WTC11 (cell line): Measurements from ENCODE around the gene SYCE3. TPM values are rescaled to one million over a fixed set of nuclear protein-coding genes. Genes with fewer than 3 reads are reported as not detected.

Experiments
- ATAC-seq: fragments of 200-7000 bp; cut with Tn5 transposase; 2 replicates; pipeline ENCODE4 v1.10.0; 2021; ENCODE audit warnings: mild to moderate bottlenecking, moderate library complexity
- CTCF ChIA-PET: fragments of 300-600 bp; sonication (Branson Sonifier 250); formaldehyde crosslinking; loops from one replicate; lab custom pipeline; 2021; ENCODE audit warnings: antibody characterized with exemption; lab: Charles Lee
- POLR2A ChIA-PET: fragments of 350-600 bp; sonication (Branson Sonifier 250); formaldehyde crosslinking; loops from one replicate; lab custom pipeline; 2021; ENCODE audit warnings: antibody characterized with exemption; lab: Charles Lee
- DNase-seq: peaks from one replicate; pipeline ENCODE4 v3.0.0; 2021; ENCODE audit warnings: low spot score
- H3K27ac Mint-ChIP-seq: 2 replicates; pipeline ENCODE4 v1.8.0; 2021; ENCODE audit warnings: mixed read lengths
- H3K27me3 Mint-ChIP-seq: 2 replicates; pipeline ENCODE4 v1.8.0; 2021; ENCODE audit warnings: low read depth, mild to moderate bottlenecking, moderate library complexity, mixed read lengths
- H3K36me3 Mint-ChIP-seq: 2 replicates; pipeline ENCODE4 v1.8.0; 2021; ENCODE audit warnings: mixed read lengths
- H3K4me1 Mint-ChIP-seq: 2 replicates; pipeline ENCODE4 v1.8.0; 2022; ENCODE audit warnings: mixed read lengths
- H3K4me3 Mint-ChIP-seq: 2 replicates; pipeline ENCODE4 v1.8.0; 2021; ENCODE audit warnings: mild to moderate bottlenecking, moderate library complexity, mixed read lengths
- H3K9me3 Mint-ChIP-seq: 2 replicates; pipeline ENCODE4 v1.8.0; 2021; ENCODE audit warnings: mixed read lengths
- GTF2I ChIP-seq: fragments of 250-450 bp; sonication (Bioruptor Pico); conservative IDR thresholded peaks from 2 replicates; pipeline ENCODE4 v1.4.0; 2021; ENCODE audit warnings: mild to moderate bottlenecking
- JAZF1 ChIP-seq: fragments of 250-450 bp; sonication (Bioruptor Pico); IDR thresholded peaks from 2 replicates; pipeline ENCODE4 v1.9.0; 2021; ENCODE audit warnings: moderate library complexity, mild to moderate bottlenecking, inconsistent platforms
- KAT7 ChIP-seq: sonication (generic); formaldehyde crosslinking; IDR thresholded peaks from 2 replicates; pipeline ENCODE4 v1.8.1; 2023; ENCODE audit warnings: missing genetic modification reagents, mild to moderate bottlenecking, borderline replicate concordance
- SMAD3 ChIP-seq: sonication (generic); formaldehyde crosslinking; IDR thresholded peaks from 2 replicates; pipeline ENCODE4 v1.8.0; 2022; ENCODE audit warnings: missing genetic modification reagents, mild to moderate bottlenecking, borderline replicate concordance
- SOX15 ChIP-seq: fragments of 250-450 bp; sonication (Bioruptor Pico); IDR thresholded peaks from 2 replicates; pipeline ENCODE4 v1.9.0; 2021; ENCODE audit warnings: mild to moderate bottlenecking
- TCF7 ChIP-seq: sonication (generic); formaldehyde crosslinking; IDR thresholded peaks from 2 replicates; pipeline ENCODE4 v1.8.0; 2022; ENCODE audit warnings: mild to moderate bottlenecking, low read depth, missing genetic modification reagents, moderate library complexity
- ZNF138 ChIP-seq: sonication (generic); formaldehyde crosslinking; conservative IDR thresholded peaks from 2 replicates; pipeline ENCODE4 v1.8.1; 2022; ENCODE audit warnings: mild to moderate bottlenecking, moderate library complexity, missing genetic modification reagents
- ZNF219 ChIP-seq: sonication (generic); formaldehyde crosslinking; IDR thresholded peaks from 2 replicates; pipeline ENCODE4 v1.8.0; 2023; ENCODE audit warnings: missing genetic modification reagents, mild to moderate bottlenecking, borderline replicate concordance
- ZNF396 ChIP-seq: fragments of 250-450 bp; sonication (Bioruptor Pico); IDR thresholded peaks from 2 replicates; pipeline ENCODE4 v1.8.0; 2021; ENCODE audit warnings: mild to moderate bottlenecking, moderate library complexity, borderline replicate concordance
- total RNA-seq: library from RNA; stranded (reverse); gene quantifications from 3 replicates; pipeline ENCODE4 v1.2.3, GENCODE V29; 2021
- TF ChIP-seq, protein P1 (sequence below): sonication (generic); formaldehyde crosslinking; IDR thresholded peaks from 2 replicates; pipeline ENCODE4 v1.8.1; 2022; ENCODE audit warnings: low read depth, mild to moderate bottlenecking, moderate library complexity, missing genetic modification reagents, borderline replicate concordance
- TF ChIP-seq, protein P2 (sequence below): sonication (generic); formaldehyde crosslinking; IDR thresholded peaks from 2 replicates; pipeline ENCODE4 v1.8.1; 2023; ENCODE audit warnings: mild to moderate bottlenecking, missing genetic modification reagents, moderate library complexity
- TF ChIP-seq, protein P3 (sequence below): sonication (generic); formaldehyde crosslinking; IDR thresholded peaks from 2 replicates; pipeline ENCODE4 v1.8.0; 2023; ENCODE audit warnings: mild to moderate bottlenecking, missing genetic modification reagents
- TF ChIP-seq, protein P4 (sequence below): sonication (generic); formaldehyde crosslinking; IDR thresholded peaks from 2 replicates; pipeline ENCODE4 v1.8.1; 2022; ENCODE audit warnings: mild to moderate bottlenecking, missing genetic modification reagents, moderate library complexity, borderline replicate concordance
- TF ChIP-seq, protein P5 (sequence below): sonication (generic); formaldehyde crosslinking; IDR thresholded peaks from 2 replicates; pipeline ENCODE4 v1.8.0; 2023; ENCODE audit warnings: missing genetic modification reagents, mild to moderate bottlenecking, borderline replicate concordance
- TF ChIP-seq, protein P6 (sequence below): fragments of 250-450 bp; sonication (Bioruptor Pico); IDR thresholded peaks from 2 replicates; pipeline ENCODE4 v1.9.0; 2021; ENCODE audit warnings: moderate library complexity, mild to moderate bottlenecking, inconsistent platforms, borderline replicate concordance

SYCE3 gene
- total RNA-seq, 1 experiment from 2014 or later, result 0.46 TPM

DNA sequence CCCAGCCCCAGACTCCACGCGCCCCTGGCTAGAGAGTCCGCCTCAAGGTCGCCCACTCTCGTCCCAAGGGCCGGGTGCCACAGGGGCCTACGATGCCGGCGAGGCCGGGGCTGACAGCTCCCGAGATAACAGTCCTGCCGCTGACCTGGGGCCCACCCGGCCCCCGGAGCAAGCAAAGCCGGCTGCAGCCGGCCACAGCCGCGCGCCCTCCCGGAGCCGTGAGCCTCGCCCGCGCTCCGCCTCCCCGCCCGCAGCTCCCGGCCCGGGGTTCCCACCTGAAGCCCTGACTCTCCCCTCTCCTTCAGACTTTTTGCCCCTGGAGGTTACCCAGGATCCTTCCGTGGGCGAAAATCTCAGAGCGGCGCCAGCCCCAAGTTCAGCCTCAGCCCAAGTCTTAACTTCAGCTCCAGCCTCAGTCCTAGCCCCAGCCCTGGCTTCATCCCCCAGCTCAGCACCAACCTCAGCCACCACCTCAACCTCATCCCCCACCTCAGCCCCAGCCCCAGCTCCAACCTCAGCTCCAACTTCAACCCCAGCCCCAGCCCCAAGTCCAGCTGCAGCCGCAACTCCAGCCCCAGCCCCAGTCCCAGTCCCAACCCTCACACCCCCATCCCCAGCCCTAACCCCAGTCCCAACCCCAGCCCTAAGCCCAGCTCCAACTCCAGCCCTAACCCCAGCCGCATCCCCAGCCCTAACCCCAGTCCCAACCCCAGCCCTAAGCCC is 15.3 kb downstream of the SYCE3 start:
- Mint-ChIP-seq H3K4me3 (no peak overlapping the region), H3K4me1 (no peaks in the 10 kb centered on the region), H3K27ac (no peak overlapping the region), H3K9me3 (no peaks in the 10 kb centered on the region), H3K36me3 (no peaks in the 10 kb centered on the region), H3K27me3 (peaks cover 11% of the 10 kb centered on the region)
- ATAC-seq (no peak), DNase-seq (no peak)
- TF ChIP-seq, protein P1, sequence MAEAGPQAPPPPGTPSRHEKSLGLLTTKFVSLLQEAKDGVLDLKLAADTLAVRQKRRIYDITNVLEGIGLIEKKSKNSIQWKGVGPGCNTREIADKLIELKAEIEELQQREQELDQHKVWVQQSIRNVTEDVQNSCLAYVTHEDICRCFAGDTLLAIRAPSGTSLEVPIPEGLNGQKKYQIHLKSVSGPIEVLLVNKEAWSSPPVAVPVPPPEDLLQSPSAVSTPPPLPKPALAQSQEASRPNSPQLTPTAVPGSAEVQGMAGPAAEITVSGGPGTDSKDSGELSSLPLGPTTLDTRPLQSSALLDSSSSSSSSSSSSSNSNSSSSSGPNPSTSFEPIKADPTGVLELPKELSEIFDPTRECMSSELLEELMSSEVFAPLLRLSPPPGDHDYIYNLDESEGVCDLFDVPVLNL, result no peak
- no peak for TF ChIP-seq JAZF1
- TF ChIP-seq, protein P2, sequence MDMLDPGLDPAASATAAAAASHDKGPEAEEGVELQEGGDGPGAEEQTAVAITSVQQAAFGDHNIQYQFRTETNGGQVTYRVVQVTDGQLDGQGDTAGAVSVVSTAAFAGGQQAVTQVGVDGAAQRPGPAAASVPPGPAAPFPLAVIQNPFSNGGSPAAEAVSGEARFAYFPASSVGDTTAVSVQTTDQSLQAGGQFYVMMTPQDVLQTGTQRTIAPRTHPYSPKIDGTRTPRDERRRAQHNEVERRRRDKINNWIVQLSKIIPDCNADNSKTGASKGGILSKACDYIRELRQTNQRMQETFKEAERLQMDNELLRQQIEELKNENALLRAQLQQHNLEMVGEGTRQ (CRISPR knock-in tag), result no peak
- TF ChIP-seq, protein P3, sequence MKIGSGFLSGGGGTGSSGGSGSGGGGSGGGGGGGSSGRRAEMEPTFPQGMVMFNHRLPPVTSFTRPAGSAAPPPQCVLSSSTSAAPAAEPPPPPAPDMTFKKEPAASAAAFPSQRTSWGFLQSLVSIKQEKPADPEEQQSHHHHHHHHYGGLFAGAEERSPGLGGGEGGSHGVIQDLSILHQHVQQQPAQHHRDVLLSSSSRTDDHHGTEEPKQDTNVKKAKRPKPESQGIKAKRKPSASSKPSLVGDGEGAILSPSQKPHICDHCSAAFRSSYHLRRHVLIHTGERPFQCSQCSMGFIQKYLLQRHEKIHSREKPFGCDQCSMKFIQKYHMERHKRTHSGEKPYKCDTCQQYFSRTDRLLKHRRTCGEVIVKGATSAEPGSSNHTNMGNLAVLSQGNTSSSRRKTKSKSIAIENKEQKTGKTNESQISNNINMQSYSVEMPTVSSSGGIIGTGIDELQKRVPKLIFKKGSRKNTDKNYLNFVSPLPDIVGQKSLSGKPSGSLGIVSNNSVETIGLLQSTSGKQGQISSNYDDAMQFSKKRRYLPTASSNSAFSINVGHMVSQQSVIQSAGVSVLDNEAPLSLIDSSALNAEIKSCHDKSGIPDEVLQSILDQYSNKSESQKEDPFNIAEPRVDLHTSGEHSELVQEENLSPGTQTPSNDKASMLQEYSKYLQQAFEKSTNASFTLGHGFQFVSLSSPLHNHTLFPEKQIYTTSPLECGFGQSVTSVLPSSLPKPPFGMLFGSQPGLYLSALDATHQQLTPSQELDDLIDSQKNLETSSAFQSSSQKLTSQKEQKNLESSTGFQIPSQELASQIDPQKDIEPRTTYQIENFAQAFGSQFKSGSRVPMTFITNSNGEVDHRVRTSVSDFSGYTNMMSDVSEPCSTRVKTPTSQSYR, result no peak
- no peak for TF ChIP-seq TCF7
- TF ChIP-seq, protein P4, sequence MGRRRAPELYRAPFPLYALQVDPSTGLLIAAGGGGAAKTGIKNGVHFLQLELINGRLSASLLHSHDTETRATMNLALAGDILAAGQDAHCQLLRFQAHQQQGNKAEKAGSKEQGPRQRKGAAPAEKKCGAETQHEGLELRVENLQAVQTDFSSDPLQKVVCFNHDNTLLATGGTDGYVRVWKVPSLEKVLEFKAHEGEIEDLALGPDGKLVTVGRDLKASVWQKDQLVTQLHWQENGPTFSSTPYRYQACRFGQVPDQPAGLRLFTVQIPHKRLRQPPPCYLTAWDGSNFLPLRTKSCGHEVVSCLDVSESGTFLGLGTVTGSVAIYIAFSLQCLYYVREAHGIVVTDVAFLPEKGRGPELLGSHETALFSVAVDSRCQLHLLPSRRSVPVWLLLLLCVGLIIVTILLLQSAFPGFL (CRISPR knock-in tag), result no peak
- TF ChIP-seq ZNF396 (CRISPR knock-in tag), result no peak
- no peak for TF ChIP-seq SMAD3 (CRISPR knock-in tag)
- no peak for TF ChIP-seq ZNF138 (CRISPR knock-in tag)
- no peak for TF ChIP-seq ZNF219 (CRISPR knock-in tag)
- no peak for TF ChIP-seq KAT7 (CRISPR knock-in tag)
- TF ChIP-seq, protein P5, sequence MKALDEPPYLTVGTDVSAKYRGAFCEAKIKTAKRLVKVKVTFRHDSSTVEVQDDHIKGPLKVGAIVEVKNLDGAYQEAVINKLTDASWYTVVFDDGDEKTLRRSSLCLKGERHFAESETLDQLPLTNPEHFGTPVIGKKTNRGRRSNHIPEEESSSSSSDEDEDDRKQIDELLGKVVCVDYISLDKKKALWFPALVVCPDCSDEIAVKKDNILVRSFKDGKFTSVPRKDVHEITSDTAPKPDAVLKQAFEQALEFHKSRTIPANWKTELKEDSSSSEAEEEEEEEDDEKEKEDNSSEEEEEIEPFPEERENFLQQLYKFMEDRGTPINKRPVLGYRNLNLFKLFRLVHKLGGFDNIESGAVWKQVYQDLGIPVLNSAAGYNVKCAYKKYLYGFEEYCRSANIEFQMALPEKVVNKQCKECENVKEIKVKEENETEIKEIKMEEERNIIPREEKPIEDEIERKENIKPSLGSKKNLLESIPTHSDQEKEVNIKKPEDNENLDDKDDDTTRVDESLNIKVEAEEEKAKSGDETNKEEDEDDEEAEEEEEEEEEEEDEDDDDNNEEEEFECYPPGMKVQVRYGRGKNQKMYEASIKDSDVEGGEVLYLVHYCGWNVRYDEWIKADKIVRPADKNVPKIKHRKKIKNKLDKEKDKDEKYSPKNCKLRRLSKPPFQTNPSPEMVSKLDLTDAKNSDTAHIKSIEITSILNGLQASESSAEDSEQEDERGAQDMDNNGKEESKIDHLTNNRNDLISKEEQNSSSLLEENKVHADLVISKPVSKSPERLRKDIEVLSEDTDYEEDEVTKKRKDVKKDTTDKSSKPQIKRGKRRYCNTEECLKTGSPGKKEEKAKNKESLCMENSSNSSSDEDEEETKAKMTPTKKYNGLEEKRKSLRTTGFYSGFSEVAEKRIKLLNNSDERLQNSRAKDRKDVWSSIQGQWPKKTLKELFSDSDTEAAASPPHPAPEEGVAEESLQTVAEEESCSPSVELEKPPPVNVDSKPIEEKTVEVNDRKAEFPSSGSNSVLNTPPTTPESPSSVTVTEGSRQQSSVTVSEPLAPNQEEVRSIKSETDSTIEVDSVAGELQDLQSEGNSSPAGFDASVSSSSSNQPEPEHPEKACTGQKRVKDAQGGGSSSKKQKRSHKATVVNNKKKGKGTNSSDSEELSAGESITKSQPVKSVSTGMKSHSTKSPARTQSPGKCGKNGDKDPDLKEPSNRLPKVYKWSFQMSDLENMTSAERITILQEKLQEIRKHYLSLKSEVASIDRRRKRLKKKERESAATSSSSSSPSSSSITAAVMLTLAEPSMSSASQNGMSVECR (CRISPR knock-in tag), result no peak
- TF ChIP-seq SOX15 (CRISPR knock-in tag), result no peak
- TF ChIP-seq, protein P6, sequence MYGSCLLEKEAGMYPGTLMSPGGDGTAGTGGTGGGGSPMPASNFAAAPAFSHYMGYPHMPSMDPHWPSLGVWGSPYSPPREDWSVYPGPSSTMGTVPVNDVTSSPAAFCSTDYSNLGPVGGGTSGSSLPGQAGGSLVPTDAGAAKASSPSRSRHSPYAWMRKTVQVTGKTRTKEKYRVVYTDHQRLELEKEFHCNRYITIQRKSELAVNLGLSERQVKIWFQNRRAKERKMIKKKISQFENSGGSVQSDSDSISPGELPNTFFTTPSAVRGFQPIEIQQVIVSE, result no peak
- TF ChIP-seq GTF2I (CRISPR knock-in tag), result no peak
- CTCF ChIA-PET, result interaction anchor here (0.6 to 2.5 kb wide), 9 partner anchors 16 to 401 kb away, joined by 3 to 23 read pairs (median 4); partner anchors contain the start of genes SCO2 and SYCE3
- POLR2A ChIA-PET, result no interaction called here
